K562 (cell line): ENCODE measurements around the gene FASTKD2. TPM values are rescaled to one million over a fixed set of nuclear protein-coding genes. Genes with fewer than 3 reads are reported as not detected.

Experiments
- ATAC-seq: fragments of 200-7000 bp; cut with Tn5 transposase; 3 replicates; pipeline ENCODE4 v1.9.1; 2020; ENCODE audit warnings: moderate library complexity
- BruUV-seq: library from RNA; stranded (reverse); fragments of 400-500 nt; replicated peaks from 2 replicates; lab custom pipeline; 2021; lab: Mats Ljungman, UMichigan
- CTCF ChIA-PET: fragments of 300-600 bp; formaldehyde crosslinking; extraction: SDS; loops from one replicate; lab custom pipeline; 2021; ENCODE audit warnings: low intra/inter-chr PET ratio; lab: Yijun Ruan, JAX
- POLR2A ChIA-PET: fragments of 300-600, 350-650 bp; sonication (Branson Sonifier 250); formaldehyde crosslinking; extraction: SDS; loops from one replicate; lab custom pipeline; 2021; ENCODE audit warnings: antibody characterized with exemption, inconsistent platforms; lab: Yijun Ruan, JAX
- DNase-seq, 4 experiments: peaks; one replicate each; pipeline versions ENCODE4 v3.0.0 to v3.0.0-alpha.2; 2011 to 2018; ENCODE audit warnings: low spot score in 3 of 4, mixed read lengths in 3 of 4; ENCODE audit errors: extremely low read depth in 1 of 4
- FAIRE-seq: peaks from 2 replicates; lab custom pipeline; 2011; peaks lifted over from hg19 to GRCh38; lab: Jason Lieb, UNC
- H2AFZ ChIP-seq: 2 replicates; pipeline ENCODE4 v1.6.0; 2011; ENCODE audit warnings: low read depth, low read length, control low read depth, inconsistent platforms
- H3K27ac ChIP-seq: fragments of 200-600 bp; 3 replicates; pipeline ENCODE4 v1.8.0; 2011; ENCODE audit warnings: low read depth, mild to moderate bottlenecking, control low read depth, inconsistent platforms, low read length, moderate library complexity, mixed read lengths; ENCODE audit errors: extremely low read depth
- H3K27me3 ChIP-seq, 2 experiments: fragments of 300-600 bp in 1 of 2; 2 replicates in 1 of 2; 3 replicates in 1 of 2; pipeline versions ENCODE4 v1.6.0 to v1.8.0; 2011; ENCODE audit warnings: inconsistent platforms in 2 of 2, low read length in 2 of 2, mild to moderate bottlenecking in 1 of 2, mixed read lengths in 1 of 2, moderate library complexity in 1 of 2; ENCODE audit not compliant: control insufficient read depth in 2 of 2, insufficient read depth in 2 of 2
- H3K36me3 ChIP-seq: fragments of 300-600 bp; 3 replicates; pipeline ENCODE4 v1.8.0; 2011; ENCODE audit warnings: mild to moderate bottlenecking, low read length, inconsistent platforms; ENCODE audit not compliant: control insufficient read depth, insufficient read depth
- H3K4me1 ChIP-seq, 2 experiments: fragments of 200-600 bp in 1 of 2; replicated peaks in 1 of 2; 2 replicates in 1 of 2; 3 replicates in 1 of 2; pipeline versions ENCODE4 v1.5.1 to v1.8.0; 2011; ENCODE audit warnings: inconsistent platforms in 2 of 2, low read length in 2 of 2, mild to moderate bottlenecking in 1 of 2, mixed read lengths in 1 of 2, moderate library complexity in 1 of 2; ENCODE audit not compliant: control insufficient read depth in 2 of 2, insufficient read depth in 2 of 2
- H3K4me2 ChIP-seq: 2 replicates; pipeline ENCODE4 v1.6.1; 2011; ENCODE audit warnings: low read length, control low read depth, inconsistent platforms, mixed read lengths; ENCODE audit not compliant: insufficient read depth
- H3K4me3 ChIP-seq: fragments of 200-600 bp; sonication (generic), shearing (Covaris generic); 2 replicates; pipeline ENCODE4 v1.5.1; 2016; ENCODE audit warnings: control low read depth, inconsistent platforms
- H3K79me2 ChIP-seq: fragments of 200-600 bp; 3 replicates; pipeline ENCODE4 v1.8.0; 2011; ENCODE audit warnings: low read length, inconsistent platforms; ENCODE audit not compliant: control insufficient read depth, insufficient read depth
- H3K9ac ChIP-seq, 2 experiments: 2 replicates each; pipeline versions ENCODE4 v1.6.0 to v1.6.1; 2011; ENCODE audit warnings: low read depth in 2 of 2, low read length in 2 of 2, control low read depth in 1 of 2, inconsistent platforms in 1 of 2, mild to moderate bottlenecking in 1 of 2, mixed read lengths in 1 of 2; ENCODE audit not compliant: insufficient read depth in 1 of 2
- H3K9me1 ChIP-seq: one replicate; pipeline ENCODE4 v1.6.0; 2011; ENCODE audit warnings: inconsistent platforms, mild to moderate bottlenecking, low read length, moderate library complexity; ENCODE audit not compliant: control insufficient read depth, insufficient read depth
- H3K9me3 ChIP-seq: replicated peaks from 2 replicates; pipeline ENCODE4 v1.5.1; 2011; ENCODE audit warnings: low read depth, low read length, inconsistent platforms; ENCODE audit not compliant: control insufficient read depth, insufficient read depth
- H4K20me1 ChIP-seq: replicated peaks from 2 replicates; pipeline ENCODE4 v1.6.1; 2011; ENCODE audit warnings: low read length, inconsistent platforms, mixed read lengths; ENCODE audit not compliant: control insufficient read depth, insufficient read depth
- DNMT1 ChIP-seq: fragments of 450-650 bp; IDR thresholded peaks from 2 replicates; pipeline ENCODE4 v1.6.1; 2016; ENCODE audit warnings: antibody characterized with exemption, mild to moderate bottlenecking
- L3MBTL2 ChIP-seq: fragments of 450-650 bp; IDR thresholded peaks from 2 replicates; pipeline ENCODE4 v1.6.1; 2016; ENCODE audit warnings: mild to moderate bottlenecking, moderate library complexity
- PML ChIP-seq: IDR thresholded peaks from 2 replicates; pipeline ENCODE4 v1.6.1; 2012; ENCODE audit warnings: low read length, inconsistent platforms
- SMAD3 ChIP-seq: fragments of 450-650 bp; formaldehyde crosslinking; conservative IDR thresholded peaks from 2 replicates; pipeline ENCODE4 v1.4.0; 2020; ENCODE audit warnings: mild to moderate bottlenecking
- SNRNP70 ChIP-seq: fragments of 200-400 bp; formaldehyde crosslinking; optimal IDR thresholded peaks from 2 replicates; pipeline ENCODE3; 2017; ENCODE audit warnings: low read depth, low read length
- SREBF1 ChIP-seq: fragments of 150-350 bp; IDR thresholded peaks from 2 replicates; pipeline ENCODE4 v1.6.1; 2014; ENCODE audit warnings: antibody characterized with exemption, low read depth, low read length, borderline replicate concordance
- ZC3H4 ChIP-seq: sonication (generic); formaldehyde crosslinking; IDR thresholded peaks from 2 replicates; pipeline ENCODE4 v1.9.0; 2021; ENCODE audit warnings: missing genetic modification reagents, borderline replicate concordance
- ZFX ChIP-seq: sonication (generic); formaldehyde crosslinking; IDR thresholded peaks from 2 replicates; pipeline ENCODE4 v1.8.0; 2022; ENCODE audit warnings: mild to moderate bottlenecking, missing genetic modification reagents, moderate library complexity
- ZNF707 ChIP-seq: fragments of 250-450 bp; sonication (Bioruptor Pico); conservative IDR thresholded peaks from 2 replicates; pipeline ENCODE4 v1.8.0; 2022; ENCODE audit warnings: inconsistent platforms, mild to moderate bottlenecking, moderate library complexity
- WGBS: fragments of 100-300 bp; shearing (Covaris generic); methylation state at CpG from one replicate; pipeline ENCODE4 v1.1.6; 2016; ENCODE audit warnings: low coverage, mixed read lengths; ENCODE audit not compliant: insufficient coverage; ENCODE audit errors: missing lambda C conversion rate; 5-methylcytosine and 5-hydroxymethylcytosine counted together
- in situ Hi-C: fragments of 300-500 bp; cut with MboI; formaldehyde crosslinking; loops from 4 replicates; pipeline ENCODE4 v1.15.0; 2018; ENCODE audit warnings: inconsistent platforms, mixed read lengths
- intact Hi-C: fragments of 100-400 bp; cut with micrococcal nuclease; formaldehyde crosslinking; loops from 2 replicates; pipeline ENCODE4 v1.14.2; 2022
- polyA plus RNA-seq, 8 experiments: library from polyadenylated mRNA; depleted of rRNA in 4 of 8; stranded (reverse) in 5 of 8; unstranded in 3 of 8; fragments of >200 nt; fragmentation: Nextera tagmentation in 2 of 8; fragmentation: Illumina TruSeq in 1 of 8; extraction: Ambion mirVana in 2 of 8; extraction: Trizol in 1 of 8; gene quantifications; 2 replicates each; pipeline versions ENCODE4 v1.2.1 to v1.2.3, GENCODE V29; 2011 to 2014; ENCODE audit warnings: inconsistent platforms in 1 of 8, missing spikeins in 1 of 8
- total RNA-seq, 7 experiments: library from RNA; depleted of rRNA in 6 of 7; stranded (reverse); fragments of >200 nt in 6 of 7; fragmentation: Illumina TruSeq in 2 of 7; extraction: Trizol in 2 of 7; gene quantifications; 2 replicates each; pipeline versions ENCODE4 v1.2.1 to v1.2.3, GENCODE V29; 2011 to 2021; ENCODE audit warnings: low replicate concordance in 1 of 7
- TF ChIP-seq, protein P1 (sequence below): sonication (generic); formaldehyde crosslinking; IDR thresholded peaks from 2 replicates; pipeline ENCODE4 v1.8.0; 2022; ENCODE audit warnings: mild to moderate bottlenecking, missing genetic modification reagents
- TF ChIP-seq, protein P2 (sequence below): sonication (generic); formaldehyde crosslinking; IDR thresholded peaks from 2 replicates; pipeline ENCODE4 v1.8.0; 2022; ENCODE audit warnings: missing genetic modification reagents, mild to moderate bottlenecking, borderline replicate concordance

FASTKD2 gene
- total and polyA plus RNA-seq, 9 of the 15 experiments (the other 6 are each of a cell fraction or from before 2014, with no cell fraction given), result 20.8 to 90.6 (median 39.1) TPM

DNA sequence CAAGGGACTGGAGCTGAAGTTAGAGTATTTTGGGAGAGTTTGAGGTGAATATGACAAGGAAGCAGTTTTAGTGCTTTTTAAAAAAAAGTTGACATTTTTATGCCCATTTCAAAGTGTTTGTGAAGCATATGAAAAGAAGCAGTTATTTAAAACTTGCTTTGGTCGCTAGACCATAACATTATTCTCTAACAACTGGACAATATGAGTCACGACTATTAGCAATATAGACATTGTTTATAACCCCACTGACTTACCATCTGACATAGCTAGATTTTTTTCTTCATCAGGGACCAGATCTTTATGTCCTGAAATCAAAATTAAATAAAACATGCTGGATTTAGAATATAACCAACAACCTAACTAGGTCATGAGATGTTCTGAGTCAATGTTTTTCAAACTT lies 24.6 kb upstream of the FASTKD2 start:
- Histone ChIP-seq H2AFZ (no peak overlapping the region), H3K79me2 (no peaks in the 10 kb centered on the region), H3K9ac (no peak overlapping the region), H3K4me3 (no peak overlapping the region), H4K20me1 (no peaks in the 10 kb centered on the region), H3K9me1 (no peaks in the 10 kb centered on the region), H3K27me3 (no peaks in the 10 kb centered on the region), H3K27ac (no peak overlapping the region), H3K4me2 (no peak overlapping the region), H3K9me3 (no peaks in the 10 kb centered on the region), H3K4me1 (no peaks in the 10 kb centered on the region), H3K36me3 (no peaks in the 10 kb centered on the region)
- TF ChIP-seq ZNF707 (no peak), L3MBTL2 (no peak), SREBF1 (no peak), ZFX (no peak), SMAD3 (CRISPR knock-in tag) (no peak), DNMT1 (no peak), PML (no peak), ZC3H4 (CRISPR knock-in tag) (no peak), SNRNP70 (no peak)
- TF ChIP-seq, protein P1, sequence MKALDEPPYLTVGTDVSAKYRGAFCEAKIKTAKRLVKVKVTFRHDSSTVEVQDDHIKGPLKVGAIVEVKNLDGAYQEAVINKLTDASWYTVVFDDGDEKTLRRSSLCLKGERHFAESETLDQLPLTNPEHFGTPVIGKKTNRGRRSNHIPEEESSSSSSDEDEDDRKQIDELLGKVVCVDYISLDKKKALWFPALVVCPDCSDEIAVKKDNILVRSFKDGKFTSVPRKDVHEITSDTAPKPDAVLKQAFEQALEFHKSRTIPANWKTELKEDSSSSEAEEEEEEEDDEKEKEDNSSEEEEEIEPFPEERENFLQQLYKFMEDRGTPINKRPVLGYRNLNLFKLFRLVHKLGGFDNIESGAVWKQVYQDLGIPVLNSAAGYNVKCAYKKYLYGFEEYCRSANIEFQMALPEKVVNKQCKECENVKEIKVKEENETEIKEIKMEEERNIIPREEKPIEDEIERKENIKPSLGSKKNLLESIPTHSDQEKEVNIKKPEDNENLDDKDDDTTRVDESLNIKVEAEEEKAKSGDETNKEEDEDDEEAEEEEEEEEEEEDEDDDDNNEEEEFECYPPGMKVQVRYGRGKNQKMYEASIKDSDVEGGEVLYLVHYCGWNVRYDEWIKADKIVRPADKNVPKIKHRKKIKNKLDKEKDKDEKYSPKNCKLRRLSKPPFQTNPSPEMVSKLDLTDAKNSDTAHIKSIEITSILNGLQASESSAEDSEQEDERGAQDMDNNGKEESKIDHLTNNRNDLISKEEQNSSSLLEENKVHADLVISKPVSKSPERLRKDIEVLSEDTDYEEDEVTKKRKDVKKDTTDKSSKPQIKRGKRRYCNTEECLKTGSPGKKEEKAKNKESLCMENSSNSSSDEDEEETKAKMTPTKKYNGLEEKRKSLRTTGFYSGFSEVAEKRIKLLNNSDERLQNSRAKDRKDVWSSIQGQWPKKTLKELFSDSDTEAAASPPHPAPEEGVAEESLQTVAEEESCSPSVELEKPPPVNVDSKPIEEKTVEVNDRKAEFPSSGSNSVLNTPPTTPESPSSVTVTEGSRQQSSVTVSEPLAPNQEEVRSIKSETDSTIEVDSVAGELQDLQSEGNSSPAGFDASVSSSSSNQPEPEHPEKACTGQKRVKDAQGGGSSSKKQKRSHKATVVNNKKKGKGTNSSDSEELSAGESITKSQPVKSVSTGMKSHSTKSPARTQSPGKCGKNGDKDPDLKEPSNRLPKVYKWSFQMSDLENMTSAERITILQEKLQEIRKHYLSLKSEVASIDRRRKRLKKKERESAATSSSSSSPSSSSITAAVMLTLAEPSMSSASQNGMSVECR, result no peak
- TF ChIP-seq, protein P2, sequence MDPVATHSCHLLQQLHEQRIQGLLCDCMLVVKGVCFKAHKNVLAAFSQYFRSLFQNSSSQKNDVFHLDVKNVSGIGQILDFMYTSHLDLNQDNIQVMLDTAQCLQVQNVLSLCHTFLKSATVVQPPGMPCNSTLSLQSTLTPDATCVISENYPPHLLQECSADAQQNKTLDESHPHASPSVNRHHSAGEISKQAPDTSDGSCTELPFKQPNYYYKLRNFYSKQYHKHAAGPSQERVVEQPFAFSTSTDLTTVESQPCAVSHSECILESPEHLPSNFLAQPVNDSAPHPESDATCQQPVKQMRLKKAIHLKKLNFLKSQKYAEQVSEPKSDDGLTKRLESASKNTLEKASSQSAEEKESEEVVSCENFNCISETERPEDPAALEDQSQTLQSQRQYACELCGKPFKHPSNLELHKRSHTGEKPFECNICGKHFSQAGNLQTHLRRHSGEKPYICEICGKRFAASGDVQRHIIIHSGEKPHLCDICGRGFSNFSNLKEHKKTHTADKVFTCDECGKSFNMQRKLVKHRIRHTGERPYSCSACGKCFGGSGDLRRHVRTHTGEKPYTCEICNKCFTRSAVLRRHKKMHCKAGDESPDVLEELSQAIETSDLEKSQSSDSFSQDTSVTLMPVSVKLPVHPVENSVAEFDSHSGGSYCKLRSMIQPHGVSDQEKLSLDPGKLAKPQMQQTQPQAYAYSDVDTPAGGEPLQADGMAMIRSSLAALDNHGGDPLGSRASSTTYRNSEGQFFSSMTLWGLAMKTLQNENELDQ (CRISPR knock-in tag), result no peak
- ChIA-PET CTCF (no interaction called here), POLR2A (no interaction called here)
- in situ Hi-C loops, result no loop called here
- intact Hi-C loops, result no loop called here
- DNase-seq (no peak), FAIRE-seq (no peak), ATAC-seq (no peak)
- WGBS, result 0% methylated on average over 2 of the region's 2 CpGs
- no TSS peak for BruUV-seq
